Measurements from ENCODE around the gene GRM2. TPM values are rescaled to one million over a fixed set of nuclear protein-coding genes. Genes with fewer than 3 reads are reported as not detected.
A peak's percentile ranks its signal among the peaks of the same experiment; 100 is the strongest.

Gene GRM2
- total and polyA plus RNA-seq, 2 donors (not counting 1 experiment from before 2014, with no cell fraction given) = under 0.01 to 0.06 TPM

DNA sequence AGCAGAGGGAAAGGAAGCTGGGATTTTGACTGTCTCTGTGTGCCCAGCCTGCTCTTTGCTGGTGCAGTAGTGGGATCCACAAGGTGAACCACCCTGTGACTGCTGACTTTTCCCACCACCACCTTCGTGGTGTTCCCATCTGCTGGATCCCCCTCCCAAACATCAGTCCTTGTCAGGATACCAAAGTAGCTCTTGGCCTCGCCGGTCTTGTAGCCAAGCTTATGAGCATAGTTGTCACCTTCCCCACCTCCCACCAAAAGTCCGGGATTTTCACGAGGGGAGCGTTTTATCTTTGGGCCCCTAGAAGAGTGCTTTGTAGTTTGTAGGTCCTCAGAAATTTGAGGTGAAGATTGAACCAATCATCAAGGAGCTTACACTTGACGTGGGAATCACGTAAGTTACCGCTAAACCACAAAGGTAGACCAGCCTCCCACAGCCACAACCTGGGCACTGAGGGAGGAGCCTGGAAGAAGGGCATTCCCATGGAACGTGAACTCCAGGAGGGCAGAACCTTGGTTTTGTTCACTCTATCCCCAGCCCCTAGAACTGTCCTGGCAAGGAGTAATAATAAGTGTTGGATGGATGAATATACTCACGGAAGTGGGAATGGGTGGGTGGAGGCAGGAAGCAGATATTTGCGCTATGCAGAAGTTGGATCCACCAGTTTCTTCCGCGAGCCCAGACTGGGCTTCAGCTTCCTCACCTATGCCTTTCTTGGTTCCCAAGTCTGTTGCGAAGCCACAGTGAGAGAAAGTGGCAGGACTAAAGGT, 36.6 kb upstream of the GRM2 start:
- Histone ChIP-seq H3K36me3 (ENCODE audit: control insufficient read depth, insufficient read depth, low read length) (no peaks in the 10 kb centered on the region), H3K9ac (ENCODE audit: insufficient read depth, low read length) (no peak overlapping the region), H3K9me3 (ENCODE audit: control insufficient read depth, insufficient read depth, low read depth, low read length) (no peaks in the 10 kb centered on the region), H4K20me1 (ENCODE audit: control insufficient read depth, extremely low read depth, insufficient read depth, low read length) (no peaks in the 10 kb centered on the region), H3K27ac (ENCODE audit: insufficient read depth, low read length) (no peak overlapping the region), H3K79me2 (ENCODE audit: control insufficient read depth, insufficient read depth, low read length) (no peaks in the 10 kb centered on the region), H2AFZ (ENCODE audit: low read length) (peak overlapping the region; percentile 29), H3K27me3 (ENCODE audit: control insufficient read depth, insufficient read depth, low read length) (no peaks in the 10 kb centered on the region), H3K4me1 (ENCODE audit: control insufficient read depth, extremely low read depth, insufficient read depth, low read length) (peaks cover 13% of the 10 kb centered on the region), H3K4me2 (ENCODE audit: extremely low read depth, insufficient read depth, low read length) (peak overlapping the region; percentile 75), H3K4me3 (replicated peaks in 1 of 4; ENCODE audit: control extremely low read depth in 1 of 4, insufficient read depth in 1 of 4, low read depth in 3 of 4, low read length in 4 of 4) (peak overlapping the region in 3 of 4 experiments; percentile 53 to 96 (median 79))
- TF ChIP-seq EZH2 (IDR thresholded peaks at IDR 0.05; ENCODE audit: low read length, missing control alignments) = no peak
- TF ChIP-seq, protein P1, sequence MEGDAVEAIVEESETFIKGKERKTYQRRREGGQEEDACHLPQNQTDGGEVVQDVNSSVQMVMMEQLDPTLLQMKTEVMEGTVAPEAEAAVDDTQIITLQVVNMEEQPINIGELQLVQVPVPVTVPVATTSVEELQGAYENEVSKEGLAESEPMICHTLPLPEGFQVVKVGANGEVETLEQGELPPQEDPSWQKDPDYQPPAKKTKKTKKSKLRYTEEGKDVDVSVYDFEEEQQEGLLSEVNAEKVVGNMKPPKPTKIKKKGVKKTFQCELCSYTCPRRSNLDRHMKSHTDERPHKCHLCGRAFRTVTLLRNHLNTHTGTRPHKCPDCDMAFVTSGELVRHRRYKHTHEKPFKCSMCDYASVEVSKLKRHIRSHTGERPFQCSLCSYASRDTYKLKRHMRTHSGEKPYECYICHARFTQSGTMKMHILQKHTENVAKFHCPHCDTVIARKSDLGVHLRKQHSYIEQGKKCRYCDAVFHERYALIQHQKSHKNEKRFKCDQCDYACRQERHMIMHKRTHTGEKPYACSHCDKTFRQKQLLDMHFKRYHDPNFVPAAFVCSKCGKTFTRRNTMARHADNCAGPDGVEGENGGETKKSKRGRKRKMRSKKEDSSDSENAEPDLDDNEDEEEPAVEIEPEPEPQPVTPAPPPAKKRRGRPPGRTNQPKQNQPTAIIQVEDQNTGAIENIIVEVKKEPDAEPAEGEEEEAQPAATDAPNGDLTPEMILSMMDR (conservative IDR thresholded peaks at IDR 0.05 in 1 of 2, IDR thresholded peaks at IDR 0.05 in 1 of 2; ENCODE audit: low read depth in 1 of 2, low read length in 2 of 2) = no peak
- DNase-seq (ENCODE audit: low read depth in 2 of 2) = no peak

DNA sequence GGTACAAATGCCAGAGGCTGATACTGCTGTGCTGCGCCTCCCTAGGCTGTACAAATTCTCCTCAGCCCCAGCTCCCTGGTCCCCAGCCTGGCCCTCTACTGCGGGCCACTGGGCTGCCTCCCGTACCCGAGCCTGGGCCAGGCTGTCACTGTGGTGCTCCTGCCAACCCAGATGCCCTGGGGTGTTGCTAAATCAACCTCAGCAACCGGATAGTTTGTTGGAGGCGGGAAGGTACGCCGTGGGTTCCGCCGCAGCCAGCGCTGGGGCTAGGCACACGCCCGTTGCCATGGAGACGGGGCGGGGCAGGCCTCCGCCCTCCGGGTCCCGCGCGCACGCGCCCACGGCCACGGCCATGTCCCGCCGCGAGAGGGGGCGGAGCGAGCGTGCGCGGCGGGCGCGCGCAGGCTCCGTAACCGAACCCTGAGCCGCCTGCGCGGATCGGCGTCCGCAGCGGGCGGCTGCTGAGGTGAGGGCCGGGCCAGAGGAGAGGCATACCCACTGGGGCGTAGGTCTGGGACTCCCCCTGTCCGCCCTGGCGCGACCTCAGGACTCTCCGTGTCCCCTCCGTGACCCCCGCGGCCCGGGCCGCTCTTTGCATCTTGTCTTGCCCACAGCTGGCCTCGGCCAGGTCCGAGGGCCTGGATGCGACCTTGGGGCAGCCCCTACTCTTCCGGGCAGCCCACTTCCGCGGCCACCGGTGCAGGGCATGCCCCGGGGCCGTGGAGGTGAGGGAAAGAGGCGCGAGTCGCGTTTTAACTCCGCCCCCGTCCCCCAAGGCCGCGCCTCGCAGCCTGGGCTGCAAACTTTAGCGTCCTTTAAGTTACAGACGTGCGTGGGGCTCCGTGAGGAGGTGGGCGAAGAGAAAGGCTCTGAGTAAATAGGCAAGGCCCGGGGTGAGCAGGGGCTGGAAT, 35.8 kb upstream of the GRM2 start, which contains the start of gene TEX264:
Gene TEX264 (plus strand): TSS at position 430 of the 911 bp plus-strand sequence. CDS start 3,053 bp downstream, outside the sequence.
- Histone ChIP-seq H3K4me2 (ENCODE audit: extremely low read depth, insufficient read depth, low read length) (peak within 1 kb of the TSS; percentile 75), H4K20me1 (ENCODE audit: control insufficient read depth, extremely low read depth, insufficient read depth, low read length) (no peaks in the 10 kb centered on the region), H3K9me3 (ENCODE audit: control insufficient read depth, insufficient read depth, low read depth, low read length) (no peaks in the 10 kb centered on the region), H3K9ac (ENCODE audit: insufficient read depth, low read length) (peak within 1 kb of the TSS; percentile 73), H3K36me3 (ENCODE audit: control insufficient read depth, insufficient read depth, low read length) (no peaks in the 10 kb centered on the region), H3K27me3 (ENCODE audit: control insufficient read depth, insufficient read depth, low read length) (no peaks in the 10 kb centered on the region), H3K79me2 (ENCODE audit: control insufficient read depth, insufficient read depth, low read length) (no peaks in the 10 kb centered on the region), H3K27ac (ENCODE audit: insufficient read depth, low read length) (peak within 1 kb of the TSS; percentile 72), H2AFZ (ENCODE audit: low read length) (peak within 1 kb of the TSS; percentile 50), H3K4me3 (replicated peaks in 1 of 4; ENCODE audit: control extremely low read depth in 1 of 4, insufficient read depth in 1 of 4, low read depth in 3 of 4, low read length in 4 of 4) (peak within 1 kb of the TSS; percentile 59 to 96 (median 83)), H3K4me1 (ENCODE audit: control insufficient read depth, extremely low read depth, insufficient read depth, low read length) (peaks cover 13% of the 10 kb centered on the region)
- TF ChIP-seq EZH2 (IDR thresholded peaks at IDR 0.05; ENCODE audit: low read length, missing control alignments) = no peak
- TF ChIP-seq, protein P1 (conservative IDR thresholded peaks at IDR 0.05 in 1 of 2, IDR thresholded peaks at IDR 0.05 in 1 of 2; ENCODE audit: low read depth in 1 of 2, low read length in 2 of 2) = no peak
- peak; percentile 76 to 82 for DNase-seq (ENCODE audit: low read depth in 2 of 2)

Data from fibroblast of lung (primary cell).